Measurements from ENCODE around the gene CXorf49B.
"Not testable (repeated sequence)": the region's sequence is repeated elsewhere in the genome, so short reads cannot be mapped to it uniquely, and the experiment has no call there.

GRCh38 chrX:71714064-71714463 is 49.1 kb upstream of the CXorf49B start:
- TF ChIP-seq POLR2A (IDR thresholded peaks at IDR 0.05): not testable (repeated sequence)
- TF ChIP-seq, protein P1, sequence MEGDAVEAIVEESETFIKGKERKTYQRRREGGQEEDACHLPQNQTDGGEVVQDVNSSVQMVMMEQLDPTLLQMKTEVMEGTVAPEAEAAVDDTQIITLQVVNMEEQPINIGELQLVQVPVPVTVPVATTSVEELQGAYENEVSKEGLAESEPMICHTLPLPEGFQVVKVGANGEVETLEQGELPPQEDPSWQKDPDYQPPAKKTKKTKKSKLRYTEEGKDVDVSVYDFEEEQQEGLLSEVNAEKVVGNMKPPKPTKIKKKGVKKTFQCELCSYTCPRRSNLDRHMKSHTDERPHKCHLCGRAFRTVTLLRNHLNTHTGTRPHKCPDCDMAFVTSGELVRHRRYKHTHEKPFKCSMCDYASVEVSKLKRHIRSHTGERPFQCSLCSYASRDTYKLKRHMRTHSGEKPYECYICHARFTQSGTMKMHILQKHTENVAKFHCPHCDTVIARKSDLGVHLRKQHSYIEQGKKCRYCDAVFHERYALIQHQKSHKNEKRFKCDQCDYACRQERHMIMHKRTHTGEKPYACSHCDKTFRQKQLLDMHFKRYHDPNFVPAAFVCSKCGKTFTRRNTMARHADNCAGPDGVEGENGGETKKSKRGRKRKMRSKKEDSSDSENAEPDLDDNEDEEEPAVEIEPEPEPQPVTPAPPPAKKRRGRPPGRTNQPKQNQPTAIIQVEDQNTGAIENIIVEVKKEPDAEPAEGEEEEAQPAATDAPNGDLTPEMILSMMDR (IDR thresholded peaks at IDR 0.05): not testable (repeated sequence)

Measured in lower leg skin (tissue), 3 donors.